Neutrophil (primary cell): Measurements from ENCODE around the gene LINC01488.

Experiments used
- H3K27ac ChIP-seq: fragments of 200-600 bp; sonication (generic); 2 replicates; pipeline ENCODE4 v1.5.1; 2016; ENCODE audit warnings: mild to moderate bottlenecking, moderate library complexity
- H3K27me3 ChIP-seq: fragments of 200-600 bp; sonication (generic); 2 replicates; pipeline ENCODE4 v1.6.0; 2016; ENCODE audit warnings: mild to moderate bottlenecking
- H3K36me3 ChIP-seq: fragments of 200-600 bp; sonication (generic); 2 replicates; pipeline ENCODE4 v1.5.1; 2017
- H3K4me1 ChIP-seq, 2 experiments: fragments of 200-600 bp in 1 of 2; sonication (generic) in 1 of 2; 1 replicate in 1 of 2; 2 replicates in 1 of 2; pipeline versions ENCODE4 v1.5.1 to v1.6.1; 2013 to 2016; ENCODE audit warnings: low read depth in 1 of 2, low read length in 1 of 2, mild to moderate bottlenecking in 1 of 2, moderate library complexity in 1 of 2; ENCODE audit not compliant: control insufficient read depth in 1 of 2, insufficient read depth in 1 of 2
- H3K4me3 ChIP-seq, 2 experiments: fragments of 200-600 bp in 1 of 2; sonication (generic) in 1 of 2; 1 replicate in 1 of 2; 2 replicates in 1 of 2; pipeline ENCODE4 v1.5.1; 2013 to 2016; ENCODE audit warnings: low read depth in 1 of 2, low read length in 1 of 2, mild to moderate bottlenecking in 1 of 2, moderate library complexity in 1 of 2
- H3K9me3 ChIP-seq: fragments of 200-600 bp; sonication (generic); 2 replicates; pipeline ENCODE4 v1.5.1; 2016
- TF ChIP-seq, protein P1 (sequence below): fragments of 200-600 bp; sonication (generic); IDR thresholded peaks from 2 replicates; pipeline ENCODE4 v1.5.1; 2016; ENCODE audit warnings: antibody characterized with exemption

The LINC01488 gene

DNA sequence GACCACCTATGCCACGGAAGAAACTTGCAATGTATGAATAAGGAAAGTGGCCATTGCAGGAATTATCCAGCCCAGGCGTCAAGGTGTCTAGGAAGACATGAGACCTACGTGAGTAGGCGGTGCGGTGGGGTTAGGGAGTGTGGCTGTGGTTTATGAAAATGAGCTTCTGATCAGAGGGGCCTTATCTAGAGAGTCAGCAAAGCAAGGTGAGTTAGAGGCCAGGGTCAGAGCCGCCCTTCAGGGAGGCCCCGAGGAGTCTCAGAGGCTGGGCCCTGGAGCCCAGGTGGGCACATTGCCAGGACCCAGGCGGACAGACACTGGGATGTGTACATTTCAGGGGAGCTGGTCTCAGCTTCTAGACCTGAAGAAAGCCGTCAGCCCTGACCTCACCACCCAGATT is 13.8 kb upstream of the LINC01488 start:
- Histone ChIP-seq H3K9me3 (no peaks in the 10 kb centered on the region), H3K27ac (no peak overlapping the region), H3K4me1 (no peaks in the 10 kb centered on the region), H3K4me3 (no peak overlapping the region), H3K36me3 (no peaks in the 10 kb centered on the region), H3K27me3 (peaks cover 25% of the 10 kb centered on the region)
- TF ChIP-seq, protein P1, sequence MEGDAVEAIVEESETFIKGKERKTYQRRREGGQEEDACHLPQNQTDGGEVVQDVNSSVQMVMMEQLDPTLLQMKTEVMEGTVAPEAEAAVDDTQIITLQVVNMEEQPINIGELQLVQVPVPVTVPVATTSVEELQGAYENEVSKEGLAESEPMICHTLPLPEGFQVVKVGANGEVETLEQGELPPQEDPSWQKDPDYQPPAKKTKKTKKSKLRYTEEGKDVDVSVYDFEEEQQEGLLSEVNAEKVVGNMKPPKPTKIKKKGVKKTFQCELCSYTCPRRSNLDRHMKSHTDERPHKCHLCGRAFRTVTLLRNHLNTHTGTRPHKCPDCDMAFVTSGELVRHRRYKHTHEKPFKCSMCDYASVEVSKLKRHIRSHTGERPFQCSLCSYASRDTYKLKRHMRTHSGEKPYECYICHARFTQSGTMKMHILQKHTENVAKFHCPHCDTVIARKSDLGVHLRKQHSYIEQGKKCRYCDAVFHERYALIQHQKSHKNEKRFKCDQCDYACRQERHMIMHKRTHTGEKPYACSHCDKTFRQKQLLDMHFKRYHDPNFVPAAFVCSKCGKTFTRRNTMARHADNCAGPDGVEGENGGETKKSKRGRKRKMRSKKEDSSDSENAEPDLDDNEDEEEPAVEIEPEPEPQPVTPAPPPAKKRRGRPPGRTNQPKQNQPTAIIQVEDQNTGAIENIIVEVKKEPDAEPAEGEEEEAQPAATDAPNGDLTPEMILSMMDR = no peak

- Histone ChIP-seq H3K4me1 (no peaks in the 10 kb centered on the region), H3K27me3 (peaks cover 25% of the 10 kb centered on the region)
- TF ChIP-seq, protein P1 = no peak
Measured at GRCh38 chr11:69468221-69468620, 13.2 kb upstream of the LINC01488 start.

GRCh38 chr11:69468911-69469885 is 12.3 kb upstream of the LINC01488 start:
- Histone ChIP-seq H3K4me1 (no peaks in the 10 kb centered on the region), H3K9me3 (no peaks in the 10 kb centered on the region), H3K27ac (no peak overlapping the region), H3K27me3 (peaks cover 25% of the 10 kb centered on the region), H3K36me3 (no peaks in the 10 kb centered on the region), H3K4me3 (no peak overlapping the region)
- TF ChIP-seq, protein P1 = no peak

More at GRCh38 chr11:69468221-69468620, 13.2 kb upstream of the LINC01488 start:
- Histone ChIP-seq H3K36me3 (no peaks in the 10 kb centered on the region), H3K9me3 (no peaks in the 10 kb centered on the region), H3K27ac (no peak overlapping the region), H3K4me3 (no peak overlapping the region)

DNA sequence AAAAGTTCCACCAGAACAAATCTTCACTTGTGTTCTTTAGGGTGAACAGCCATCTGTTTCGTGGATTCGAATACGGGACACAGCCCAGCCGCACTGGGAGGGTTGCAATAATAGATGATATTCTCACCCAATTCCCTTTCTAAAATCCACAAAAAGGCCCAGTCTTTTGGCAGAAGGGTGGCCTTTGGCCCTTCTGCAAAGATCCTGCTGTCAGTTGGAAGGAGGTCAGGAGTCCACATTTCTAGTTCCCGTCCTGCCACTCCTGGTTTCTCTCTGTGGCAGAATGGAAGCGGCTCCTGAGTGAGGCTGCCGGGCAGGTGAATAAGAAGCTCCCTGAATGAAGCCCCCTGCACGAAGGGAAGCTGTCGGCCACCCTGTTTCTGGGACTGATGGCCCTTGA is 11.2 kb upstream of the LINC01488 start:
- H3K9me3 ChIP-seq = no peaks in the 10 kb centered on the region
- H3K4me1 ChIP-seq = no peaks in the 10 kb centered on the region
- H3K36me3 ChIP-seq = no peaks in the 10 kb centered on the region
- H3K27me3 ChIP-seq = peaks cover 25% of the 10 kb centered on the region
- H3K27ac ChIP-seq = no peak overlapping the region
- TF ChIP-seq, protein P1 = no peak
- H3K4me3 ChIP-seq = no peak overlapping the region

- Histone ChIP-seq H3K36me3 (no peaks in the 10 kb centered on the region), H3K27me3 (peaks cover 25% of the 10 kb centered on the region), H3K4me3 (no peak overlapping the region), H3K9me3 (no peaks in the 10 kb centered on the region), H3K4me1 (no peaks in the 10 kb centered on the region), H3K27ac (no peak overlapping the region)
- TF ChIP-seq, protein P1 = no peak
Measured at GRCh38 chr11:69470793-69471728, 10.4 kb upstream of the LINC01488 start.
